Stimulated activated CD4-positive, alpha-beta T cell treated with anti-CD3 and anti-CD28 coated beads, TNF-alpha, amount 100 ng/mL, for 1 hour (primary cell): ENCODE measurements around the gene ITIH5.
"Not testable (repeated sequence)": the region's sequence is repeated elsewhere in the genome, so short reads cannot be mapped to it uniquely, and the experiment has no call there.

Experiments
- DNase-seq, 3 donors: peaks; one replicate each; pipeline ENCODE4 v3.0.0-alpha.2; 2020; ENCODE audit warnings: low read depth in 3 of 3, low spot score in 1 of 3

Gene ITIH5

GRCh38 chr10:7687228-7687907 is 20.6 kb upstream of the ITIH5 start:
- DNase-seq, result peak; percentile 40 to 41 (median 40)

GRCh38 chr10:7686351-7687171 is 19.8 kb upstream of the ITIH5 start:
- no peak for DNase-seq

- not testable (repeated sequence) for DNase-seq
Measured at GRCh38 chr10:7680078-7680477, 13.3 kb upstream of the ITIH5 start.

- DNase-seq, result no peak
Measured at GRCh38 chr10:7679256-7679655, 12.5 kb upstream of the ITIH5 start.

- no peak for DNase-seq
Measured at GRCh38 chr10:7672341-7673134, 5.8 kb upstream of the ITIH5 start.

- DNase-seq, result no peak
Measured at GRCh38 chr10:7670157-7670556, 3.4 kb upstream of the ITIH5 start.

- DNase-seq, result no peak
Measured at GRCh38 chr10:7667262-7668141, 736 bp upstream of the ITIH5 start.

- DNase-seq, result no peak
Measured at GRCh38 chr10:7665767-7666166, 999 bp downstream of the ITIH5 start.

- no peak for DNase-seq
Measured at GRCh38 chr10:7664707-7665106, 2.1 kb downstream of the ITIH5 start.

GRCh38 chr10:7662522-7662921 is 4.2 kb downstream of the ITIH5 start:
- DNase-seq, result no peak

GRCh38 chr10:7659560-7659959 is 7.2 kb downstream of the ITIH5 start:
- no peak for DNase-seq

GRCh38 chr10:7657552-7657951 is 9.2 kb downstream of the ITIH5 start:
- DNase-seq, result no peak

GRCh38 chr10:7657079-7657478 is 9.7 kb downstream of the ITIH5 start:
- not testable (repeated sequence) for DNase-seq

GRCh38 chr10:7651853-7652470 is 14.8 kb downstream of the ITIH5 start:
- DNase-seq, result no peak

GRCh38 chr10:7649673-7650300 is 17.0 kb downstream of the ITIH5 start:
- no peak for DNase-seq

- no peak for DNase-seq
Measured at GRCh38 chr10:7647062-7647664, 19.6 kb downstream of the ITIH5 start.

- no peak for DNase-seq
Measured at GRCh38 chr10:7642491-7643011, 24.2 kb downstream of the ITIH5 start.

- no peak for DNase-seq
Measured at GRCh38 chr10:7635408-7636125, 31.2 kb downstream of the ITIH5 start.
